OCI-LY1 (cell line): Measurements from ENCODE around the gene TSEN34.
"Not testable (repeated sequence)": the region's sequence is repeated elsewhere in the genome, so short reads cannot be mapped to it uniquely, and the experiment has no call there.

Experiments used
- H2AFZ ChIP-seq: fragments of 200-600 bp; sonication (generic), shearing (Covaris generic); 2 replicates; pipeline ENCODE4 v1.6.0; 2014; ENCODE audit warnings: antibody characterized with exemption, mild to moderate bottlenecking, low read length
- H3F3A ChIP-seq: fragments of 200-600 bp; sonication (generic), shearing (Covaris generic); 2 replicates; pipeline ENCODE4 v1.6.0; 2014; ENCODE audit warnings: mild to moderate bottlenecking, antibody characterized with exemption, low read length, moderate library complexity; ENCODE audit not compliant: insufficient read depth
- H3K27ac ChIP-seq: fragments of 200-600 bp; sonication (generic); 2 replicates; pipeline ENCODE4 v1.5.1; 2014; ENCODE audit warnings: low read length, mixed run types, mild to moderate bottlenecking, low read depth; ENCODE audit not compliant: poor library complexity, severe bottlenecking
- H3K27me3 ChIP-seq: fragments of 200-600 bp; sonication (generic); 2 replicates; pipeline ENCODE4 v1.6.0; 2014; ENCODE audit warnings: antibody characterized with exemption, mild to moderate bottlenecking, low read length, moderate library complexity; ENCODE audit not compliant: insufficient read depth
- H3K36me3 ChIP-seq: fragments of 200-600 bp; sonication (generic); 2 replicates; pipeline ENCODE4 v1.6.1; 2014; ENCODE audit warnings: mild to moderate bottlenecking, antibody characterized with exemption, low read length, moderate library complexity, mixed read lengths; ENCODE audit not compliant: insufficient read depth
- H3K4me1 ChIP-seq: fragments of 200-600 bp; sonication (generic); 2 replicates; pipeline ENCODE4 v1.5.1; 2014; ENCODE audit warnings: mild to moderate bottlenecking, low read length, moderate library complexity; ENCODE audit not compliant: insufficient read depth, severe bottlenecking
- H3K4me2 ChIP-seq: fragments of 200-600 bp; sonication (generic), shearing (Covaris generic); 2 replicates; pipeline ENCODE4 v1.6.1; 2014; ENCODE audit warnings: low read length
- H3K4me3 ChIP-seq: fragments of 200-600 bp; sonication (generic); 2 replicates; pipeline ENCODE4 v1.5.1; 2014; ENCODE audit warnings: low read length, low read depth, mild to moderate bottlenecking, mixed read lengths; ENCODE audit not compliant: poor library complexity, severe bottlenecking
- H3K79me2 ChIP-seq: fragments of 200-600 bp; shearing (Covaris generic); 2 replicates; pipeline ENCODE4 v1.6.1; 2016; ENCODE audit warnings: mixed run types, low read length, mixed read lengths; ENCODE audit not compliant: insufficient read depth
- H3K9ac ChIP-seq: fragments of 200-600 bp; sonication (generic), shearing (Covaris generic); 2 replicates; pipeline ENCODE4 v1.6.1; 2014; ENCODE audit warnings: mild to moderate bottlenecking, low read length, mixed read lengths
- H3K9me2 ChIP-seq: fragments of 200-600 bp; sonication (generic), shearing (Covaris generic); 2 replicates; pipeline ENCODE4 v1.6.1; 2014; ENCODE audit warnings: low read depth, mild to moderate bottlenecking, low read length, mixed read lengths
- H3K9me3 ChIP-seq: fragments of 200-600 bp; shearing (Covaris generic); 2 replicates; pipeline ENCODE4 v1.6.1; 2014; ENCODE audit warnings: low read length, mixed read lengths
- H4K20me1 ChIP-seq: fragments of 200-600 bp; sonication (generic), shearing (Covaris generic); 2 replicates; pipeline ENCODE4 v1.6.0; 2016; ENCODE audit warnings: mild to moderate bottlenecking, low read length; ENCODE audit not compliant: insufficient read depth
- EZH2 ChIP-seq: fragments of 200-600 bp; sonication (generic), shearing (Covaris generic); IDR thresholded peaks from 2 replicates; pipeline ENCODE4 v1.8.0; 2017; ENCODE audit warnings: borderline replicate concordance, mixed run types, mild to moderate bottlenecking, antibody characterized with exemption, low read length, moderate library complexity, mixed read lengths
- TF ChIP-seq, protein P1 (sequence below): fragments of 200-600 bp; sonication (generic), shearing (Covaris generic); IDR thresholded peaks from 2 replicates; pipeline ENCODE4 v1.5.1; 2017; ENCODE audit warnings: mild to moderate bottlenecking, antibody characterized with exemption, low read length, moderate library complexity, mixed read lengths

Gene TSEN34

GRCh38 chr19:54179262-54179852, 11.8 kb upstream of the TSEN34 start:
- Histone ChIP-seq H3K27ac (no peak overlapping the region), H3K4me2 (no peak overlapping the region), H3K9me2 (no peaks in the 10 kb centered on the region), H3K79me2 (no peaks in the 10 kb centered on the region), H3K9ac (no peak overlapping the region), H4K20me1 (no peaks in the 10 kb centered on the region), H3K9me3 (no peaks in the 10 kb centered on the region), H3K27me3 (no peaks in the 10 kb centered on the region), H3K4me3 (no peak overlapping the region), H2AFZ (no peak overlapping the region), H3K36me3 (peaks cover 4% of the 10 kb centered on the region; the same call in 1 of the 2 replicates), H3K4me1 (peaks cover 10% of the 10 kb centered on the region), H3F3A (no peaks in the 10 kb centered on the region)
- no peak for TF ChIP-seq EZH2
- TF ChIP-seq, protein P1, sequence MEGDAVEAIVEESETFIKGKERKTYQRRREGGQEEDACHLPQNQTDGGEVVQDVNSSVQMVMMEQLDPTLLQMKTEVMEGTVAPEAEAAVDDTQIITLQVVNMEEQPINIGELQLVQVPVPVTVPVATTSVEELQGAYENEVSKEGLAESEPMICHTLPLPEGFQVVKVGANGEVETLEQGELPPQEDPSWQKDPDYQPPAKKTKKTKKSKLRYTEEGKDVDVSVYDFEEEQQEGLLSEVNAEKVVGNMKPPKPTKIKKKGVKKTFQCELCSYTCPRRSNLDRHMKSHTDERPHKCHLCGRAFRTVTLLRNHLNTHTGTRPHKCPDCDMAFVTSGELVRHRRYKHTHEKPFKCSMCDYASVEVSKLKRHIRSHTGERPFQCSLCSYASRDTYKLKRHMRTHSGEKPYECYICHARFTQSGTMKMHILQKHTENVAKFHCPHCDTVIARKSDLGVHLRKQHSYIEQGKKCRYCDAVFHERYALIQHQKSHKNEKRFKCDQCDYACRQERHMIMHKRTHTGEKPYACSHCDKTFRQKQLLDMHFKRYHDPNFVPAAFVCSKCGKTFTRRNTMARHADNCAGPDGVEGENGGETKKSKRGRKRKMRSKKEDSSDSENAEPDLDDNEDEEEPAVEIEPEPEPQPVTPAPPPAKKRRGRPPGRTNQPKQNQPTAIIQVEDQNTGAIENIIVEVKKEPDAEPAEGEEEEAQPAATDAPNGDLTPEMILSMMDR, result no peak

- Histone ChIP-seq H3K27me3 (no peaks in the 10 kb centered on the region), H2AFZ (no peak overlapping the region), H4K20me1 (no peaks in the 10 kb centered on the region), H3K9me3 (no peaks in the 10 kb centered on the region), H3K4me3 (no peak overlapping the region), H3F3A (no peaks in the 10 kb centered on the region), H3K9me2 (no peaks in the 10 kb centered on the region), H3K4me2 (no peak overlapping the region), H3K4me1 (peaks cover 10% of the 10 kb centered on the region), H3K79me2 (no peaks in the 10 kb centered on the region), H3K9ac (no peak overlapping the region), H3K27ac (no peak overlapping the region), H3K36me3 (peaks cover 4% of the 10 kb centered on the region; the same call in 1 of the 2 replicates)
- TF ChIP-seq, protein P1, result peak; percentile 64
- TF ChIP-seq EZH2, result no peak
Measured at GRCh38 chr19:54179921-54180461, 11.1 kb upstream of the TSEN34 start.

DNA sequence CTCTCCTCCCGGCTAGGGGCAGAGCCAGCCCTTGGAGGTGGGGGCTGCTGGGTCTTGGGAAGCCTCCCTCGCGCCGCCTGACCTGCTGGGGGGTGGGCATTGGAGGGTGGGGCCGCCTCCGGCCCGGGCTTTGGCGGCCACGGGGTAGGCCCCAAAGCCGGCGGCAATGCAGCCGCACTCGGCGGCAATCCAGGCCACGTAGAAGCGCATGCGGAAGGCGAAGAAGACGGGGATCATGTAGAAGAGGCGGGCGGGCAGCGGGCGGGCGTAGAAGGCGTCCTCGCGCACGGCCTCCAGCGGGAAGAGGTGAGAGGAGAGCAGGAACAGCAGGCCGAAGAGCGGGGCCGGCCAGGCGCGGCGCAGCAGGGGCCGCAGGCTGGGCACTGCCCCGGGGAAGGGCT, 10.4 kb upstream of the TSEN34 start:
- Histone ChIP-seq H2AFZ (no peak overlapping the region), H3K27ac (no peak overlapping the region), H3K9me3 (no peaks in the 10 kb centered on the region), H4K20me1 (no peaks in the 10 kb centered on the region), H3K4me1 (peaks cover 10% of the 10 kb centered on the region), H3K4me3 (no peak overlapping the region), H3K27me3 (no peaks in the 10 kb centered on the region), H3F3A (no peaks in the 10 kb centered on the region), H3K9me2 (no peaks in the 10 kb centered on the region), H3K4me2 (no peak overlapping the region), H3K9ac (no peak overlapping the region), H3K36me3 (no peaks in the 10 kb centered on the region), H3K79me2 (no peaks in the 10 kb centered on the region)
- no peak for TF ChIP-seq EZH2
- TF ChIP-seq, protein P1, result no peak

- H3K9me3 ChIP-seq, H2AFZ ChIP-seq, H3K79me2 ChIP-seq, H3K27ac ChIP-seq, H3K4me2 ChIP-seq, H3K9ac ChIP-seq, H3K4me3 ChIP-seq, H3F3A ChIP-seq, H4K20me1 ChIP-seq, H3K36me3 ChIP-seq, H3K27me3 ChIP-seq, H3K4me1 ChIP-seq, H3K9me2 ChIP-seq: not testable (repeated sequence)
Measured at GRCh38 chr19:54181894-54182293, 9.2 kb upstream of the TSEN34 start.
